Stimulated activated naive CD8-positive, alpha-beta T cell treated with anti-CD3 and anti-CD28 coated beads, Interleukin-15, Interleukin-2, amounts not matched to agents 100 U/mL and 50 U/mL, for 24 hours (primary cell): ENCODE data around the gene SHB.

ENCODE experiments used
- ATAC-seq: fragments of 150-1000 bp; cut with Tn5 transposase; one replicate; pipeline ENCODE4 v1.10.0; 2021
- DNase-seq: peaks from one replicate; pipeline ENCODE4 v3.0.0; 2021

The SHB gene

GRCh38 chr9:37986771-37987258, 82.2 kb downstream of the SHB start:
- DNase-seq = no peak
- ATAC-seq = no peak

- DNase-seq = no peak
- ATAC-seq = no peak
These were observed 83.0 kb downstream of the SHB start for GRCh38 chr9:37986001-37986400.

GRCh38 chr9:37984672-37985611, 84.1 kb downstream of the SHB start:
- no peak for DNase-seq
- ATAC-seq = no peak

GRCh38 chr9:37984278-37984671, 84.8 kb downstream of the SHB start:
- DNase-seq (no peak), ATAC-seq (no peak)

- no peak for ATAC-seq
- DNase-seq = no peak
These were observed 85.5 kb downstream of the SHB start for GRCh38 chr9:37983381-37984067.

- no peak for DNase-seq
- no peak for ATAC-seq
These were observed 89.2 kb downstream of the SHB start for GRCh38 chr9:37979844-37980243.

- no peak for DNase-seq
- ATAC-seq = no peak
These were observed 90.0 kb downstream of the SHB start for GRCh38 chr9:37978983-37979382.

GRCh38 chr9:37978481-37978864, 90.6 kb downstream of the SHB start:
- ATAC-seq (no peak), DNase-seq (no peak)

- no peak for ATAC-seq
- DNase-seq = no peak
These were observed 91.1 kb downstream of the SHB start for GRCh38 chr9:37977851-37978480.

- no peak for DNase-seq
- no peak for ATAC-seq
These were observed 92.1 kb downstream of the SHB start for GRCh38 chr9:37976714-37977477.

- no peak for ATAC-seq
These were observed 93.4 kb downstream of the SHB start for GRCh38 chr9:37975639-37976038.

GRCh38 chr9:37974506-37975173, 94.4 kb downstream of the SHB start:
- ATAC-seq = no peak
- no peak for DNase-seq

More at GRCh38 chr9:37975639-37976038, 93.4 kb downstream of the SHB start:
- DNase-seq = no peak

GRCh38 chr9:37972351-37972848, 96.6 kb downstream of the SHB start:
- DNase-seq (no peak), ATAC-seq (no peak)

GRCh38 chr9:37971691-37972090, 97.3 kb downstream of the SHB start:
- DNase-seq = no peak
- no peak for ATAC-seq

GRCh38 chr9:37971108-37971459, 97.9 kb downstream of the SHB start:
- ATAC-seq (peak; percentile 65), DNase-seq (no peak)

GRCh38 chr9:37970301-37971107, 98.5 kb downstream of the SHB start:
- no peak for ATAC-seq
- DNase-seq = no peak

- ATAC-seq (no peak), DNase-seq (no peak)
These were observed 99.3 kb downstream of the SHB start for GRCh38 chr9:37969558-37970300.

GRCh38 chr9:37969130-37969529, 99.9 kb downstream of the SHB start:
- no peak for DNase-seq

GRCh38 chr9:37968228-37968701, 100.8 kb downstream of the SHB start:
- no peak for DNase-seq
- ATAC-seq = no peak

More at GRCh38 chr9:37969130-37969529, 99.9 kb downstream of the SHB start:
- ATAC-seq = no peak

GRCh38 chr9:37967761-37968080, 101.3 kb downstream of the SHB start:
- DNase-seq = no peak
- ATAC-seq = no peak
